ENCODE measurements around the gene CNTNAP5.

Gene CNTNAP5

GRCh38 chr2:124623560-124623959 lies 598.5 kb downstream of the CNTNAP5 start:
- DNase-seq (ENCODE audit: low read depth), result no peak
- H3K4me3 ChIP-seq (ENCODE audit: low read depth, low read length), result no peak overlapping the region
- TF ChIP-seq CTCF (IDR thresholded peaks at IDR 0.05; ENCODE audit: control insufficient read depth, extremely low read depth, insufficient read depth), result no peak

- TF ChIP-seq CTCF (IDR thresholded peaks at IDR 0.05; ENCODE audit: control insufficient read depth, extremely low read depth, insufficient read depth), result no peak
- no peak for DNase-seq (ENCODE audit: low read depth)
- no peak overlapping the region for H3K4me3 ChIP-seq (ENCODE audit: low read depth, low read length)
These were observed 600.5 kb downstream of the CNTNAP5 start for GRCh38 chr2:124625561-124625960.

GRCh38 chr2:124626993-124627392 lies 601.9 kb downstream of the CNTNAP5 start:
- no peak for TF ChIP-seq CTCF (IDR thresholded peaks at IDR 0.05; ENCODE audit: control insufficient read depth, extremely low read depth, insufficient read depth)
- no peak for DNase-seq (ENCODE audit: low read depth)
- no peak overlapping the region for H3K4me3 ChIP-seq (ENCODE audit: low read depth, low read length)

GRCh38 chr2:124633812-124634211 lies 608.7 kb downstream of the CNTNAP5 start:
- no peak overlapping the region for H3K4me3 ChIP-seq (ENCODE audit: low read depth, low read length)
- DNase-seq (ENCODE audit: low read depth), result no peak
- no peak for TF ChIP-seq CTCF (IDR thresholded peaks at IDR 0.05; ENCODE audit: control insufficient read depth, extremely low read depth, insufficient read depth)

GRCh38 chr2:124639524-124639923 lies 614.4 kb downstream of the CNTNAP5 start:
- DNase-seq (ENCODE audit: low read depth), result no peak
- TF ChIP-seq CTCF (IDR thresholded peaks at IDR 0.05; ENCODE audit: control insufficient read depth, extremely low read depth, insufficient read depth), result no peak
- H3K4me3 ChIP-seq (ENCODE audit: low read depth, low read length), result no peak overlapping the region

GRCh38 chr2:124640221-124640750 lies 615.2 kb downstream of the CNTNAP5 start:
- no peak for DNase-seq (ENCODE audit: low read depth)
- no peak for TF ChIP-seq CTCF (IDR thresholded peaks at IDR 0.05; ENCODE audit: control insufficient read depth, extremely low read depth, insufficient read depth)
- H3K4me3 ChIP-seq (ENCODE audit: low read depth, low read length), result no peak overlapping the region

GRCh38 chr2:124646166-124646815 lies 621.2 kb downstream of the CNTNAP5 start:
- TF ChIP-seq CTCF (IDR thresholded peaks at IDR 0.05; ENCODE audit: control insufficient read depth, extremely low read depth, insufficient read depth), result no peak
- no peak for DNase-seq (ENCODE audit: low read depth)
- no peak overlapping the region for H3K4me3 ChIP-seq (ENCODE audit: low read depth, low read length)
